HG02798 (cell line): ENCODE data around the gene ABCC3.

Experiments used
- ATAC-seq: cut with Tn5 transposase; IDR thresholded peaks from one replicate; pipeline ENCODE4 v1.9.1; 2021; ENCODE audit warnings: mild to moderate bottlenecking; ENCODE audit not compliant: unreplicated experiment, poor library complexity

ABCC3 gene, protein sequence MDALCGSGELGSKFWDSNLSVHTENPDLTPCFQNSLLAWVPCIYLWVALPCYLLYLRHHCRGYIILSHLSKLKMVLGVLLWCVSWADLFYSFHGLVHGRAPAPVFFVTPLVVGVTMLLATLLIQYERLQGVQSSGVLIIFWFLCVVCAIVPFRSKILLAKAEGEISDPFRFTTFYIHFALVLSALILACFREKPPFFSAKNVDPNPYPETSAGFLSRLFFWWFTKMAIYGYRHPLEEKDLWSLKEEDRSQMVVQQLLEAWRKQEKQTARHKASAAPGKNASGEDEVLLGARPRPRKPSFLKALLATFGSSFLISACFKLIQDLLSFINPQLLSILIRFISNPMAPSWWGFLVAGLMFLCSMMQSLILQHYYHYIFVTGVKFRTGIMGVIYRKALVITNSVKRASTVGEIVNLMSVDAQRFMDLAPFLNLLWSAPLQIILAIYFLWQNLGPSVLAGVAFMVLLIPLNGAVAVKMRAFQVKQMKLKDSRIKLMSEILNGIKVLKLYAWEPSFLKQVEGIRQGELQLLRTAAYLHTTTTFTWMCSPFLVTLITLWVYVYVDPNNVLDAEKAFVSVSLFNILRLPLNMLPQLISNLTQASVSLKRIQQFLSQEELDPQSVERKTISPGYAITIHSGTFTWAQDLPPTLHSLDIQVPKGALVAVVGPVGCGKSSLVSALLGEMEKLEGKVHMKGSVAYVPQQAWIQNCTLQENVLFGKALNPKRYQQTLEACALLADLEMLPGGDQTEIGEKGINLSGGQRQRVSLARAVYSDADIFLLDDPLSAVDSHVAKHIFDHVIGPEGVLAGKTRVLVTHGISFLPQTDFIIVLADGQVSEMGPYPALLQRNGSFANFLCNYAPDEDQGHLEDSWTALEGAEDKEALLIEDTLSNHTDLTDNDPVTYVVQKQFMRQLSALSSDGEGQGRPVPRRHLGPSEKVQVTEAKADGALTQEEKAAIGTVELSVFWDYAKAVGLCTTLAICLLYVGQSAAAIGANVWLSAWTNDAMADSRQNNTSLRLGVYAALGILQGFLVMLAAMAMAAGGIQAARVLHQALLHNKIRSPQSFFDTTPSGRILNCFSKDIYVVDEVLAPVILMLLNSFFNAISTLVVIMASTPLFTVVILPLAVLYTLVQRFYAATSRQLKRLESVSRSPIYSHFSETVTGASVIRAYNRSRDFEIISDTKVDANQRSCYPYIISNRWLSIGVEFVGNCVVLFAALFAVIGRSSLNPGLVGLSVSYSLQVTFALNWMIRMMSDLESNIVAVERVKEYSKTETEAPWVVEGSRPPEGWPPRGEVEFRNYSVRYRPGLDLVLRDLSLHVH (N-terminal part only)

GRCh38 chr17:50634224-50634914, at the start of gene ABCC3:
ABCC3 (plus strand) TSS chr17:50634881; CDS start chr17:50634937, 56 bp downstream.
- ATAC-seq: no peak

- no peak for ATAC-seq
Measured at GRCh38 chr17:50585346-50585745, 49.3 kb upstream of the ABCC3 start.

- no peak for ATAC-seq
Measured at GRCh38 chr17:50585891-50586290, 48.8 kb upstream of the ABCC3 start.

DNA sequence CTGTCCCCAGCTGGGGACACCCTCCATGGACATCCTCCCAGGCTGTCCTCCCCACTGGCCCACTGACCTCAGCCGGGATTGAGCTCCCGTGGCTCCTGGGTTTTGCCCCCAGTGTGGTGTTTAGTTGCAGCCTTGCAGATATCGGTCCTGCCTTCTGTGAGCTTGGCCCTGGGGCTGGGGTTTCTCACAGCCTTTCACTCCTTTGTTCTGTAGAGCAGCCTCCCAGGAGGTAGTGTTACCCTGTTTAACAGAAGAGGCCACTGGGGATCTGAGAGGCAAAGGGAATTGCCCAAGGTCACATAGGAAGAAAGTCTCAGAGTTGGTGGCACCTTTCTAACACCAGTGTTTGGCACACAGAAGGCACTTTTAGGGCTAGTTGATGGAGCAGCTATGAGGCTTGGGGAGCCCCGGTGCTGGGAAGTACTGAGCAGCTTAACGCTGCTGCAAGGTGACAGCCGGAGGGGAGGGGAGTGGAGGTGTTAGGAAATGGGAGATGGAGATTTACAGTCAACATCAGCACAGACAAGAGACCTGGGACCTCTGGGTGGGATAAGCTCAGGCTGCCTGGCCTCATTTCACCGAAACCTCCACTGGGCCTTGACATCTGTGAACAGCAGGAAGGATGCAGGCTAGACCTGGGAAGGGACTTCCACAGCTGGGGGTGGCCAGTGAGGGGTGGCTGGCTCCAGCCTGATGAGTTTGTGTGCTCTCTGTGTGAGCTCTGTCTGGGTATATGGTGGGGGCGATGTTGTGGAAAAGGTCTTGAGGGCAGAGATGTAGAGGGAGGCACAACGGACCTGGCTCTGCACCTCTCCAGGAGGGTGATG, 48.0 kb upstream of the ABCC3 start:
- ATAC-seq: no peak

GRCh38 chr17:50587571-50587970, 47.1 kb upstream of the ABCC3 start:
- ATAC-seq: no peak

DNA sequence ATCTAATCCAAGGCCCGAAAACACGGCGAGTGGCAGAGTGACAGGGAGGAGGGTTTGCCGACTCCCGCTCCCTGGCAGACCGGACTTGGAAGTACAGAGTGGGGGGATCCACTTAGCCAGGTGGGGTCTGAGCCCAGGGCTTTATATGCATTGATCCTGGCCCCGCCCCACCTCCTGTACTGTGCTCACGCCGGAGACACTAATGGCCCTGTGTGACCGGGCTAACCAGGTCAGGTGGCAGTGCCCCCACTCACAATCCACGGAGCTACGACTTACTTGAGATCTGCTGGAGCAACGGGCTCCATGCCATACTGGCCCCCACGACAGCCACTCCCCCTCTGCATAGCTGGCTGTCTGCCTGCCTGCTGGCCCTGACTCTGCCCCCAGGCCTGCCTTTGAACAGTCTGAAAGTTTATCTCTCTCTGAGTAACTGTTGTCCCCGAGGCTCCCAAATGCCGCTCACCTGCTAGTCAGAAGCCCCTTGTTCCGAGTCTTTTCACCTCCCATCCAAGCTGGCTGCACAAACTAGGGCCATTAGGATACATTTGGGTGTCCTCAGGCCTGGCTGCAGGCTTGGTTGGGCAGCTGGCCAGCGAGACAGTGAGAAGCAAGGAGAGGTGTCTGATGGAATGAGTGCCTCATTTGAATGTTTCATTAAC, 46.2 kb upstream of the ABCC3 start:
- ATAC-seq: no peak

DNA sequence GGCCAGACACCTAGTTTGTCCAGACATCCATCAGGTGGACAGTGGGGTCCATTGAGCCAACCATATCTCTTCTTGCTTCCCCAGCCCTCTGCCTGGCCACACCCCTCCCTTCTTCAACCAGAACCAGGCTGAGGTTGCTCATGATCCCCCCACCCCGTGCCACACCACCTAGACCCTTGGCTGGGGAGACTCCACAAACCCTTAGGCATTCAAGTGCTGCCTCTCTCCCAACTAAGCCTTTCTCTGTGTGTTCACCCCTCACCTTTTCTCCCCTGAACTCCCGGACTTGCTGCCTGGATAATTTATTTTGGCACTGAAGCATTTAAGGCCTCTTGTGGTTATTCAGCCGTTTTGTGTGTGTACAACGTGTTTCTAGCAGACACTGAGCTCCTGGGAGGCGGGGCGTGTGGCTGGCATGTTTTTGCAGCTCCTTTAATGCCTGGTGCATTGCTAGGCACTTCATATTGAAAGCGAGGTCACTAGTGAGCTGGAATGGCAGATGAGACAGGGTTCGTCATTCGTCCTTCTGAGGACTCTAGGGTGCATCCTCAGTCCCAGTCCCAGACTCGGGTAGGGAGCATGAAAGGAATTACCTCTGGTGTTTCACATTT, 45.5 kb upstream of the ABCC3 start:
- no peak for ATAC-seq

GRCh38 chr17:50590946-50591737, 43.5 kb upstream of the ABCC3 start:
- no peak for ATAC-seq

- no peak for ATAC-seq
Measured at GRCh38 chr17:50593321-50593720, 41.4 kb upstream of the ABCC3 start.

GRCh38 chr17:50594128-50594823, 40.4 kb upstream of the ABCC3 start:
- ATAC-seq: no peak

GRCh38 chr17:50594892-50595291, 39.8 kb upstream of the ABCC3 start:
- ATAC-seq: no peak

DNA sequence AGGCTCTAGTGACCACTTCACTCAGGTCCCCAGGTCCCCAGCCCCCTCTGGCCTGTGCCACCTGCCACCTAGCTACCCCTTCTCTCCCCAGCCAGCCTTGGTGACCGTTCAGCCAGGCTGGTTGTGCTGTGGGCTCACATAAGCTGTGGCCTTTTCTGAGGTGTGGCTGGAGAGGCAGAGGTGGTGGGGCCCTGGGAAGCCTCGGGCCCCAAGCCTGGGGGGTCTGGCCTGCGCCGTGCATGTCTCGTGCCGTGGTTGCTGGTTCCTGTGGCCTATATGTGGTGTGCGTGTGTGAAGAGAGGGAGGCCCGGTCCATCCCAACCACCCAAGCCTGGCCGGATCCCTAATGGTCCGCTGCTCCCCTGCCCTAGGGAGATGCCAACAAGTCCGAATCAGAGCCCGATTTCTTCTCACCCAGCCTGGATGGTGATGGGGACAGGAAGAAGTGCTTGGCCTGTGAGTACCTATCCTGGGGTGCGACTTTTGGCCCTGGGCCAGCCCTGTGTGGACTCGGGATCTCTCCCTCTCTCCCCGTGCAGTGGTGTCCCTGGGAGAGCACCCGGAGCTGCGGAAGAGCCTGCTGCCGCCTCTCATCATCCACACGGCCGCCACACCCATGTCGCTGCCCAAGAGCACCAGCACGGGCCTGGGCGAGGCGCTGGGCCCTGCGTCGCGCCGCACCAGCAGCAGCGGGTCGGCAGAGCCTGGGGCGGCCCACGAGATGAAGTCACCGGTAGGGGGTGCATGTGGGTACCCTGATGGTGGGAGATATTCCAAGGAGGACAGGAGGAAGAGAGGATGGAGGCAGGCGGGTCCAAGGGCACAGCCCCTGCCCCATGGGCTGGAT, 38.3 kb upstream of the ABCC3 start:
- no peak for ATAC-seq

- no peak for ATAC-seq
Measured at GRCh38 chr17:50598487-50598886, 36.2 kb upstream of the ABCC3 start.

DNA sequence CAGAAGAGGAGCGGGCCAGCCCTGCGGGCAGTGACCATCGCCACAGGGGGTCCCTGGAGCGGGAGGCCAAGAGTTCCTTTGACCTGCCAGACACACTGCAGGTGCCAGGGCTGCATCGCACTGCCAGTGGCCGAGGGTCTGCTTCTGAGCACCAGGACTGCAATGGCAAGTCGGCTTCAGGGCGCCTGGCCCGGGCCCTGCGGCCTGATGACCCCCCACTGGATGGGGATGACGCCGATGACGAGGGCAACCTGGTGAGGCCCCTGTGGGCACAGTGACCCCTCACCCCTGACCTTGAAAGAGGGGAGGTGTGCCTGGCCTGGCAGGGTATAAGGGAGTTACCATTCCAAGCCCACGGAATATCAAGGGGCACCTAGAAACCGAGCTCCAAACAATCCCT, 35.1 kb upstream of the ABCC3 start:
- ATAC-seq: no peak

GRCh38 chr17:50601823-50602375, 32.8 kb upstream of the ABCC3 start:
- ATAC-seq: no peak

- ATAC-seq: no peak
Measured at GRCh38 chr17:50602836-50603235, 31.8 kb upstream of the ABCC3 start.
